Thyroid gland (tissue), 4 donors: Measurements from ENCODE around the gene LIN52.

Source experiments
- CTCF ChIP-seq, 6 experiments: fragments of 200-600 bp in 3 of 6; fragments of 450-650 bp in 3 of 6; sonication (generic) in 3 of 6; IDR thresholded peaks; one replicate each; pipeline ENCODE4 v1.5.1; 2016 to 2019; ENCODE audit warnings: antibody characterized with exemption in 6 of 6, mild to moderate bottlenecking in 2 of 6, inconsistent platforms in 1 of 6, moderate library complexity in 1 of 6
- POLR2A ChIP-seq, 2 donors: fragments of 450-650 bp; IDR thresholded peaks; one replicate each; pipeline ENCODE4 v1.6.1; 2017; ENCODE audit warnings: antibody characterized with exemption in 2 of 2, mild to moderate bottlenecking in 2 of 2, moderate library complexity in 1 of 2

GRCh38 chr14:74244115-74244514 lies 159.4 kb downstream of the LIN52 start:
- TF ChIP-seq POLR2A (IDR thresholded peaks at IDR 0.05) (no peak), CTCF (IDR thresholded peaks at IDR 0.05) (no peak)
